K562 (cell line): ENCODE data around the gene TTC28. TPM values are rescaled to one million over a fixed set of nuclear protein-coding genes. Genes with fewer than 3 reads are reported as not detected.
"Not testable (repeated sequence)": the region's sequence is repeated elsewhere in the genome, so short reads cannot be mapped to it uniquely, and the experiment has no call there.

Experiments used
- ATAC-seq: fragments of 200-7000 bp; cut with Tn5 transposase; 3 replicates; pipeline ENCODE4 v1.9.1; 2020; ENCODE audit warnings: moderate library complexity
- BruUV-seq: library from RNA; stranded (reverse); fragments of 400-500 nt; replicated peaks from 2 replicates; lab custom pipeline; 2021; lab: Mats Ljungman, UMichigan
- CTCF ChIA-PET: fragments of 300-600 bp; formaldehyde crosslinking; extraction: SDS; loops from one replicate; lab custom pipeline; 2021; ENCODE audit warnings: low intra/inter-chr PET ratio; lab: Yijun Ruan, JAX
- POLR2A ChIA-PET: fragments of 300-600, 350-650 bp; sonication (Branson Sonifier 250); formaldehyde crosslinking; extraction: SDS; loops from one replicate; lab custom pipeline; 2021; ENCODE audit warnings: antibody characterized with exemption, inconsistent platforms; lab: Yijun Ruan, JAX
- DNase-seq, 4 experiments: peaks; one replicate each; pipeline versions ENCODE4 v3.0.0 to v3.0.0-alpha.2; 2011 to 2018; ENCODE audit warnings: low spot score in 3 of 4, mixed read lengths in 3 of 4; ENCODE audit errors: extremely low read depth in 1 of 4
- FAIRE-seq: peaks from 2 replicates; lab custom pipeline; 2011; peaks lifted over from hg19 to GRCh38; lab: Jason Lieb, UNC
- H2AFZ ChIP-seq: 2 replicates; pipeline ENCODE4 v1.6.0; 2011; ENCODE audit warnings: low read depth, low read length, control low read depth, inconsistent platforms
- H3K27ac ChIP-seq: fragments of 200-600 bp; 3 replicates; pipeline ENCODE4 v1.8.0; 2011; ENCODE audit warnings: low read depth, mild to moderate bottlenecking, control low read depth, inconsistent platforms, low read length, moderate library complexity, mixed read lengths; ENCODE audit errors: extremely low read depth
- H3K27me3 ChIP-seq, 2 experiments: fragments of 300-600 bp in 1 of 2; 2 replicates in 1 of 2; 3 replicates in 1 of 2; pipeline versions ENCODE4 v1.6.0 to v1.8.0; 2011; ENCODE audit warnings: inconsistent platforms in 2 of 2, low read length in 2 of 2, mild to moderate bottlenecking in 1 of 2, mixed read lengths in 1 of 2, moderate library complexity in 1 of 2; ENCODE audit not compliant: control insufficient read depth in 2 of 2, insufficient read depth in 2 of 2
- H3K36me3 ChIP-seq: fragments of 300-600 bp; 3 replicates; pipeline ENCODE4 v1.8.0; 2011; ENCODE audit warnings: mild to moderate bottlenecking, low read length, inconsistent platforms; ENCODE audit not compliant: control insufficient read depth, insufficient read depth
- H3K4me1 ChIP-seq, 2 experiments: fragments of 200-600 bp in 1 of 2; replicated peaks in 1 of 2; 2 replicates in 1 of 2; 3 replicates in 1 of 2; pipeline versions ENCODE4 v1.5.1 to v1.8.0; 2011; ENCODE audit warnings: inconsistent platforms in 2 of 2, low read length in 2 of 2, mild to moderate bottlenecking in 1 of 2, mixed read lengths in 1 of 2, moderate library complexity in 1 of 2; ENCODE audit not compliant: control insufficient read depth in 2 of 2, insufficient read depth in 2 of 2
- H3K4me2 ChIP-seq: 2 replicates; pipeline ENCODE4 v1.6.1; 2011; ENCODE audit warnings: low read length, control low read depth, inconsistent platforms, mixed read lengths; ENCODE audit not compliant: insufficient read depth
- H3K4me3 ChIP-seq: fragments of 200-600 bp; sonication (generic), shearing (Covaris generic); 2 replicates; pipeline ENCODE4 v1.5.1; 2016; ENCODE audit warnings: control low read depth, inconsistent platforms
- H3K79me2 ChIP-seq: fragments of 200-600 bp; 3 replicates; pipeline ENCODE4 v1.8.0; 2011; ENCODE audit warnings: low read length, inconsistent platforms; ENCODE audit not compliant: control insufficient read depth, insufficient read depth
- H3K9ac ChIP-seq, 2 experiments: 2 replicates each; pipeline versions ENCODE4 v1.6.0 to v1.6.1; 2011; ENCODE audit warnings: low read depth in 2 of 2, low read length in 2 of 2, control low read depth in 1 of 2, inconsistent platforms in 1 of 2, mild to moderate bottlenecking in 1 of 2, mixed read lengths in 1 of 2; ENCODE audit not compliant: insufficient read depth in 1 of 2
- H3K9me1 ChIP-seq: one replicate; pipeline ENCODE4 v1.6.0; 2011; ENCODE audit warnings: inconsistent platforms, mild to moderate bottlenecking, low read length, moderate library complexity; ENCODE audit not compliant: control insufficient read depth, insufficient read depth
- H3K9me3 ChIP-seq: replicated peaks from 2 replicates; pipeline ENCODE4 v1.5.1; 2011; ENCODE audit warnings: low read depth, low read length, inconsistent platforms; ENCODE audit not compliant: control insufficient read depth, insufficient read depth
- H4K20me1 ChIP-seq: replicated peaks from 2 replicates; pipeline ENCODE4 v1.6.1; 2011; ENCODE audit warnings: low read length, inconsistent platforms, mixed read lengths; ENCODE audit not compliant: control insufficient read depth, insufficient read depth
- BCOR ChIP-seq: fragments of 450-650 bp; IDR thresholded peaks from 2 replicates; pipeline ENCODE4 v1.6.1; 2016
- RBM25 ChIP-seq: fragments of 200-400 bp; formaldehyde crosslinking; IDR thresholded peaks from 2 replicates; pipeline ENCODE4 v1.6.1; 2018; ENCODE audit warnings: low read length, low read depth, moderate library complexity; ENCODE audit not compliant: severe bottlenecking
- SPI1 ChIP-seq: IDR thresholded peaks from 2 replicates; pipeline ENCODE4 v1.6.1; 2011; ENCODE audit warnings: low read depth, low read length, control low read depth, borderline replicate concordance
- TEAD2 ChIP-seq: fragments of 450-650 bp; IDR thresholded peaks from 2 replicates; pipeline ENCODE4 v1.6.1; 2016; ENCODE audit warnings: missing genetic modification characterization, control low read depth, missing compliant biosample characterization
- ZC3H4 ChIP-seq: sonication (generic); formaldehyde crosslinking; IDR thresholded peaks from 2 replicates; pipeline ENCODE4 v1.9.0; 2021; ENCODE audit warnings: missing genetic modification reagents, borderline replicate concordance
- ZNF146 ChIP-seq: IDR thresholded peaks from one replicate; pipeline ENCODE4 v1.6.1; 2018; ENCODE audit warnings: missing compliant biosample characterization; ENCODE audit not compliant: unreplicated experiment
- WGBS: fragments of 100-300 bp; shearing (Covaris generic); methylation state at CpG from one replicate; pipeline ENCODE4 v1.1.6; 2016; ENCODE audit warnings: low coverage, mixed read lengths; ENCODE audit not compliant: insufficient coverage; ENCODE audit errors: missing lambda C conversion rate; 5-methylcytosine and 5-hydroxymethylcytosine counted together
- in situ Hi-C: fragments of 300-500 bp; cut with MboI; formaldehyde crosslinking; loops from 4 replicates; pipeline ENCODE4 v1.15.0; 2018; ENCODE audit warnings: inconsistent platforms, mixed read lengths
- intact Hi-C: fragments of 100-400 bp; cut with micrococcal nuclease; formaldehyde crosslinking; loops from 2 replicates; pipeline ENCODE4 v1.14.2; 2022
- polyA plus RNA-seq, 8 experiments: library from polyadenylated mRNA; depleted of rRNA in 4 of 8; stranded (reverse) in 5 of 8; unstranded in 3 of 8; fragments of >200 nt; fragmentation: Nextera tagmentation in 2 of 8; fragmentation: Illumina TruSeq in 1 of 8; extraction: Ambion mirVana in 2 of 8; extraction: Trizol in 1 of 8; gene quantifications; 2 replicates each; pipeline versions ENCODE4 v1.2.1 to v1.2.3, GENCODE V29; 2011 to 2014; ENCODE audit warnings: inconsistent platforms in 1 of 8, missing spikeins in 1 of 8
- total RNA-seq, 7 experiments: library from RNA; depleted of rRNA in 6 of 7; stranded (reverse); fragments of >200 nt in 6 of 7; fragmentation: Illumina TruSeq in 2 of 7; extraction: Trizol in 2 of 7; gene quantifications; 2 replicates each; pipeline versions ENCODE4 v1.2.1 to v1.2.3, GENCODE V29; 2011 to 2021; ENCODE audit warnings: low replicate concordance in 1 of 7
- TF ChIP-seq, protein P1 (sequence below): fragments of 450-650 bp; formaldehyde crosslinking; IDR thresholded peaks from 2 replicates; pipeline ENCODE4 v1.4.0; 2020; ENCODE audit warnings: mild to moderate bottlenecking, moderate library complexity
- TF ChIP-seq, protein P2 (sequence below): sonication (generic); formaldehyde crosslinking; IDR thresholded peaks from 2 replicates; pipeline ENCODE4 v1.8.0; 2022; ENCODE audit warnings: mild to moderate bottlenecking, low read depth, missing genetic modification reagents
- TF ChIP-seq, protein P3 (sequence below): fragments of 250-450 bp; sonication (Bioruptor Pico); IDR thresholded peaks from 2 replicates; pipeline ENCODE4 v1.8.0; 2021; ENCODE audit warnings: moderate library complexity, mild to moderate bottlenecking, inconsistent platforms
- TF ChIP-seq, protein P4 (sequence below): fragments of 250-450 bp; sonication (Bioruptor Pico); IDR thresholded peaks from 2 replicates; pipeline ENCODE4 v1.4.0; 2020; ENCODE audit warnings: mild to moderate bottlenecking
- TF ChIP-seq, protein P5 (sequence below): sonication (generic); formaldehyde crosslinking; IDR thresholded peaks from 2 replicates; pipeline ENCODE4 v1.5.0; 2020; ENCODE audit warnings: missing genetic modification reagents

TTC28 gene
- total and polyA plus RNA-seq, 9 of the 15 experiments (the other 6 are each of a cell fraction or from before 2014, with no cell fraction given) = 0.22 to 10.7 (median 3.1) TPM

GRCh38 chr22:28463408-28463807 is 216.2 kb downstream of the TTC28 start:
- H4K20me1 ChIP-seq, H3K9ac ChIP-seq, H3K4me2 ChIP-seq, H3K4me3 ChIP-seq, in situ Hi-C loops, POLR2A ChIA-PET, DNase-seq, CTCF ChIA-PET, H3K27me3 ChIP-seq, H3K9me1 ChIP-seq, ATAC-seq, intact Hi-C loops, H3K36me3 ChIP-seq, H3K9me3 ChIP-seq, H3K79me2 ChIP-seq, FAIRE-seq, BruUV-seq, H3K4me1 ChIP-seq, H3K27ac ChIP-seq, H2AFZ ChIP-seq: not testable (repeated sequence)
- no CpG with 5 or more reads among the region's 1 CpG for WGBS
- TF ChIP-seq ZNF146 (CRISPR knock-in tag) = peak; percentile 60
- peak; percentile 28 for TF ChIP-seq RBM25
- TF ChIP-seq BCOR = 0 out of 2 replicates have a peak, but pooled peaks have one; percentile 13

GRCh38 chr22:28462901-28463300 is 216.7 kb downstream of the TTC28 start:
- CTCF ChIA-PET = no interaction called here
- in situ Hi-C loops = no loop called here
- TF ChIP-seq ZC3H4 (CRISPR knock-in tag) (no peak), SPI1 (no peak), ZNF146 (CRISPR knock-in tag) (no peak), TEAD2 (tag) (no peak)
- TF ChIP-seq, protein P1, sequence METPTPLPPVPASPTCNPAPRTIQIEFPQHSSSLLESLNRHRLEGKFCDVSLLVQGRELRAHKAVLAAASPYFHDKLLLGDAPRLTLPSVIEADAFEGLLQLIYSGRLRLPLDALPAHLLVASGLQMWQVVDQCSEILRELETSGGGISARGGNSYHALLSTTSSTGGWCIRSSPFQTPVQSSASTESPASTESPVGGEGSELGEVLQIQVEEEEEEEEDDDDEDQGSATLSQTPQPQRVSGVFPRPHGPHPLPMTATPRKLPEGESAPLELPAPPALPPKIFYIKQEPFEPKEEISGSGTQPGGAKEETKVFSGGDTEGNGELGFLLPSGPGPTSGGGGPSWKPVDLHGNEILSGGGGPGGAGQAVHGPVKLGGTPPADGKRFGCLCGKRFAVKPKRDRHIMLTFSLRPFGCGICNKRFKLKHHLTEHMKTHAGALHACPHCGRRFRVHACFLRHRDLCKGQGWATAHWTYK (CRISPR knock-in tag) = no peak
- TF ChIP-seq, protein P2, sequence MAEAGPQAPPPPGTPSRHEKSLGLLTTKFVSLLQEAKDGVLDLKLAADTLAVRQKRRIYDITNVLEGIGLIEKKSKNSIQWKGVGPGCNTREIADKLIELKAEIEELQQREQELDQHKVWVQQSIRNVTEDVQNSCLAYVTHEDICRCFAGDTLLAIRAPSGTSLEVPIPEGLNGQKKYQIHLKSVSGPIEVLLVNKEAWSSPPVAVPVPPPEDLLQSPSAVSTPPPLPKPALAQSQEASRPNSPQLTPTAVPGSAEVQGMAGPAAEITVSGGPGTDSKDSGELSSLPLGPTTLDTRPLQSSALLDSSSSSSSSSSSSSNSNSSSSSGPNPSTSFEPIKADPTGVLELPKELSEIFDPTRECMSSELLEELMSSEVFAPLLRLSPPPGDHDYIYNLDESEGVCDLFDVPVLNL (CRISPR knock-in tag) = no peak
- TF ChIP-seq, protein P3, sequence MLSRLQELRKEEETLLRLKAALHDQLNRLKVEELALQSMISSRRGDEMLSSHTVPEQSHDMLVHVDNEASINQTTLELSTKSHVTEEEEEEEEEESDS (CRISPR knock-in tag) = no peak
- TF ChIP-seq, protein P4, sequence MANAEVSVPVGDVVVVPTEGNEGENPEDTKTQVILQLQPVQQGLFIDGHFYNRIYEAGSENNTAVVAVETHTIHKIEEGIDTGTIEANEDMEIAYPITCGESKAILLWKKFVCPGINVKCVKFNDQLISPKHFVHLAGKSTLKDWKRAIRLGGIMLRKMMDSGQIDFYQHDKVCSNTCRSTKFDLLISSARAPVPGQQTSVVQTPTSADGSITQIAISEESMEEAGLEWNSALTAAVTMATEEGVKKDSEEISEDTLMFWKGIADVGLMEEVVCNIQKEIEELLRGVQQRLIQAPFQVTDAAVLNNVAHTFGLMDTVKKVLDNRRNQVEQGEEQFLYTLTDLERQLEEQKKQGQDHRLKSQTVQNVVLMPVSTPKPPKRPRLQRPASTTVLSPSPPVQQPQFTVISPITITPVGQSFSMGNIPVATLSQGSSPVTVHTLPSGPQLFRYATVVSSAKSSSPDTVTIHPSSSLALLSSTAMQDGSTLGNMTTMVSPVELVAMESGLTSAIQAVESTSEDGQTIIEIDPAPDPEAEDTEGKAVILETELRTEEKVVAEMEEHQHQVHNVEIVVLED (CRISPR knock-in tag) = no peak
- TF ChIP-seq, protein P5, sequence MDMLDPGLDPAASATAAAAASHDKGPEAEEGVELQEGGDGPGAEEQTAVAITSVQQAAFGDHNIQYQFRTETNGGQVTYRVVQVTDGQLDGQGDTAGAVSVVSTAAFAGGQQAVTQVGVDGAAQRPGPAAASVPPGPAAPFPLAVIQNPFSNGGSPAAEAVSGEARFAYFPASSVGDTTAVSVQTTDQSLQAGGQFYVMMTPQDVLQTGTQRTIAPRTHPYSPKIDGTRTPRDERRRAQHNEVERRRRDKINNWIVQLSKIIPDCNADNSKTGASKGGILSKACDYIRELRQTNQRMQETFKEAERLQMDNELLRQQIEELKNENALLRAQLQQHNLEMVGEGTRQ = no peak

More at GRCh38 chr22:28462901-28463300, 216.7 kb downstream of the TTC28 start:
- no peak overlapping the region for H2AFZ ChIP-seq
- no peak overlapping the region for H3K9ac ChIP-seq
- BruUV-seq = no TSS peak
- ATAC-seq = no peak
- no peaks in the 10 kb centered on the region for H3K9me1 ChIP-seq
- no peaks in the 10 kb centered on the region; a peak in 1 of 5 replicates for H3K4me1 ChIP-seq
- H4K20me1 ChIP-seq = no peaks in the 10 kb centered on the region
- no peak for DNase-seq
- H3K27me3 ChIP-seq = no peaks in the 10 kb centered on the region
- POLR2A ChIA-PET = no interaction called here
- FAIRE-seq = no peak
- H3K4me3 ChIP-seq = no peak overlapping the region
- H3K4me2 ChIP-seq = no peak overlapping the region
- H3K36me3 ChIP-seq = no peaks in the 10 kb centered on the region
- no peaks in the 10 kb centered on the region for H3K9me3 ChIP-seq
- H3K79me2 ChIP-seq = no peaks in the 10 kb centered on the region
- 100% methylated on average over 2 of the region's 2 CpGs for whole genome bisulfite sequencing
- intact Hi-C loops = no loop called here
- H3K27ac ChIP-seq = no peak overlapping the region
